ENCODE results near the gene RERG. TPM values are rescaled to one million over a fixed set of nuclear protein-coding genes. Genes with fewer than 3 reads are reported as not detected.

Gene RERG
- total RNA-seq, 1 donor from 2014 or later: not detected

GRCh38 chr12:15196221-15196620 lies 25.0 kb downstream of the RERG start:
- ATAC-seq (ENCODE audit: low read depth): no peak
- DNase-seq: no peak
- no peaks in the 10 kb centered on the region for H3K36me3 Mint-ChIP-seq (ENCODE audit: low read depth)
- POLR2A ChIA-PET: no interaction called here
- no peak for TF ChIP-seq CTCF (IDR thresholded peaks at IDR 0.05)
- H3K4me3 Mint-ChIP-seq: no peak overlapping the region
- H3K27ac Mint-ChIP-seq: no peak overlapping the region
- CTCF ChIA-PET: interaction anchor here (1.2 kb wide), 1 partner anchor 26 kb away, joined by 4 read pairs; no protein-coding TSS in a partner anchor
- H3K9me3 Mint-ChIP-seq: no peaks in the 10 kb centered on the region
- intact Hi-C loops (cut with micrococcal nuclease): no loop called here
- H3K4me1 Mint-ChIP-seq: no peaks in the 10 kb centered on the region
- H3K27me3 Mint-ChIP-seq: peaks cover 19% of the 10 kb centered on the region

- Mint-ChIP-seq H3K27ac (no peak overlapping the region), H3K4me1 (no peaks in the 10 kb centered on the region), H3K4me3 (no peak overlapping the region), H3K27me3 (peaks cover 16% of the 10 kb centered on the region), H3K36me3 (ENCODE audit: low read depth) (no peaks in the 10 kb centered on the region), H3K9me3 (no peaks in the 10 kb centered on the region)
- ATAC-seq (ENCODE audit: low read depth): no peak
- no peak for DNase-seq
- intact Hi-C loops (cut with micrococcal nuclease): no loop called here
- ChIA-PET POLR2A (no interaction called here), CTCF (no interaction called here)
- TF ChIP-seq CTCF (IDR thresholded peaks at IDR 0.05): no peak
These were observed 26.5 kb downstream of the RERG start for GRCh38 chr12:15194456-15195368.

- Mint-ChIP-seq H3K9me3 (no peaks in the 10 kb centered on the region), H3K4me3 (no peak overlapping the region), H3K27me3 (peaks cover 15% of the 10 kb centered on the region), H3K36me3 (ENCODE audit: low read depth) (no peaks in the 10 kb centered on the region), H3K4me1 (no peaks in the 10 kb centered on the region), H3K27ac (no peak overlapping the region)
- intact Hi-C loops (cut with micrococcal nuclease): no loop called here
- DNase-seq (no peak), ATAC-seq (ENCODE audit: low read depth) (no peak)
- POLR2A ChIA-PET: no interaction called here
- no peak for TF ChIP-seq CTCF (IDR thresholded peaks at IDR 0.05)
- CTCF ChIA-PET: no interaction called here
These were observed 27.3 kb downstream of the RERG start for GRCh38 chr12:15193946-15194345.

GRCh38 chr12:15192720-15193119 lies 28.5 kb downstream of the RERG start:
- TF ChIP-seq CTCF (IDR thresholded peaks at IDR 0.05): no peak
- ATAC-seq (ENCODE audit: low read depth) (no peak), DNase-seq (no peak)
- intact Hi-C loops (cut with micrococcal nuclease): no loop called here
- Mint-ChIP-seq H3K9me3 (no peaks in the 10 kb centered on the region), H3K36me3 (ENCODE audit: low read depth) (no peaks in the 10 kb centered on the region), H3K27ac (no peak overlapping the region), H3K4me3 (no peak overlapping the region), H3K27me3 (peaks cover 11% of the 10 kb centered on the region), H3K4me1 (no peaks in the 10 kb centered on the region)
- ChIA-PET CTCF (no interaction called here), POLR2A (no interaction called here)

GRCh38 chr12:15188127-15188526 lies 33.1 kb downstream of the RERG start:
- no peak for DNase-seq
- Mint-ChIP-seq H3K27me3 (peaks cover 7% of the 10 kb centered on the region), H3K4me1 (no peaks in the 10 kb centered on the region), H3K36me3 (ENCODE audit: low read depth) (no peaks in the 10 kb centered on the region), H3K9me3 (no peaks in the 10 kb centered on the region), H3K4me3 (no peak overlapping the region), H3K27ac (no peak overlapping the region)
- ChIA-PET POLR2A (no interaction called here), CTCF (no interaction called here)
- no peak for TF ChIP-seq CTCF (IDR thresholded peaks at IDR 0.05)
- ATAC-seq (ENCODE audit: low read depth): no peak
- intact Hi-C loops (cut with micrococcal nuclease): no loop called here
